Aorta (tissue), 5 donors: ENCODE data around the gene C17orf67. TPM values are rescaled to one million over a fixed set of nuclear protein-coding genes. Genes with fewer than 3 reads are reported as not detected.

Experiments
- ATAC-seq: fragments of 200-7000 bp; cut with Tn5 transposase; one replicate; pipeline ENCODE4 v1.9.1; 2022; ENCODE audit warnings: moderate library complexity; ENCODE audit not compliant: low FRiP score
- DNase-seq, 2 donors: peaks; one replicate each; pipeline ENCODE4 v3.0.0-alpha.2; 2020
- H3K27ac ChIP-seq, 2 donors: one replicate each; pipeline ENCODE4 v1.5.1; 2013; ENCODE audit warnings: low read length in 2 of 2, mild to moderate bottlenecking in 2 of 2, moderate library complexity in 2 of 2, control low read depth in 1 of 2, inconsistent platforms in 1 of 2, low read depth in 1 of 2
- H3K27me3 ChIP-seq, 2 donors: one replicate each; pipeline ENCODE4 v1.6.1; 2013; ENCODE audit warnings: control low read depth in 1 of 2, low read length in 1 of 2, mild to moderate bottlenecking in 1 of 2, moderate library complexity in 1 of 2; ENCODE audit not compliant: insufficient read depth in 2 of 2, control insufficient read depth in 1 of 2
- H3K36me3 ChIP-seq, 2 donors: one replicate each; pipeline ENCODE4 v1.6.1; 2013; ENCODE audit warnings: control low read depth in 1 of 2, low read length in 1 of 2, mild to moderate bottlenecking in 1 of 2; ENCODE audit not compliant: insufficient read depth in 2 of 2, control insufficient read depth in 1 of 2
- H3K4me1 ChIP-seq, 2 donors: one replicate each; pipeline ENCODE4 v1.6.1; 2013; ENCODE audit warnings: low read length in 2 of 2, control low read depth in 1 of 2, mild to moderate bottlenecking in 1 of 2, moderate library complexity in 1 of 2; ENCODE audit not compliant: insufficient read depth in 2 of 2, control insufficient read depth in 1 of 2
- H3K4me3 ChIP-seq, 2 donors: one replicate each; pipeline ENCODE4 v1.5.1; 2013; ENCODE audit warnings: low read length in 2 of 2, control low read depth in 1 of 2, mild to moderate bottlenecking in 1 of 2
- H3K9me3 ChIP-seq: one replicate; pipeline ENCODE4 v1.6.1; 2013; ENCODE audit warnings: mild to moderate bottlenecking, low read length; ENCODE audit not compliant: control insufficient read depth
- WGBS, 2 donors: extraction: QIAGEN DNeasy Blood & Tissue Kit; methylation state at CpG; one replicate each; pipeline ENCODE4 v1.1.7; 2013; 5-methylcytosine and 5-hydroxymethylcytosine counted together
- intact Hi-C, 2 donors: fragments of 100-400 bp; cut with DNase I; formaldehyde crosslinking; loops; one replicate each; pipeline versions ENCODE4 v1.14.2 to v1.15.0; 2022
- polyA plus RNA-seq, 2 donors: library from polyadenylated mRNA; stranded (reverse); fragments of 200-250 nt; gene quantifications; one replicate each; pipeline ENCODE4 v1.2.3, GENCODE V29; 2013
- total RNA-seq, 2 donors: library from RNA; stranded (reverse); fragmentation: NEBNext Ultra II Directional; extraction: Animal tissue kit (Norgen Biotek cat#: 25700); gene quantifications; one replicate each; pipeline ENCODE4 v1.2.1, GENCODE V29; 2021
- donor health status: healthy with polysubstance abuse.
- donor health status: Bipolar disorder and iron deficiency.
- donor health status: DM: no; HTN: no; CAD: no.
- donor health status: DM: no; HTN: no; CAD: no.
- donor health status: DM: yes; HTN: yes; CAD: no.

Gene C17orf67
- total and polyA plus RNA-seq, 4 donors = 1.3 to 5.0 (median 3.5) TPM

DNA sequence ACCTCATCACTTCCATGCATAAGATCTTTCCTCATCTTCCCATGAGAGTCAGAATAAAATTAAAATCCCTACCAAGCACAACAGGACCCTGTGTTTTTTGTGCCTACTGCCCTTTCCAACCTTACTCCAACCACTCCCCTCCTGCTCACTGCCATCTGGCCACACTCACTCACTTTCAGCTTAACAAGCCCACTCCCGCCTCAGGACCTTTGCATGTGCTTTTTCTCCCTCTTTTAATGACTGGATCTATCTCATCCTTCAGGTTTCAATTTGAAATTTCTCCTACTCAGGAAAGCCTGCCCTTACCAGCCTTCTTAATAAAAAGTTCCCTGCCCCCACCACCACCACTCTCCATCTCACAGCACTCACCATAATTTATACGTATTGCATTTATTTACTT is 14.7 kb downstream of the C17orf67 start:
- H3K27ac ChIP-seq = no peak overlapping the region
- DNase-seq = no peak
- 73 to 80% methylated on average over 2 of the region's 2 CpGs for WGBS, 2 donors
- no peak overlapping the region for H3K4me3 ChIP-seq
- ATAC-seq = no peak
- H3K4me1 ChIP-seq = no peaks in the 10 kb centered on the region
- no peaks in the 10 kb centered on the region for H3K27me3 ChIP-seq
- no peaks in the 10 kb centered on the region for H3K9me3 ChIP-seq
- intact Hi-C loops = loop anchor here in 1 of 2 donors (2.0 kb wide), 1 partner anchor 122 kb away; no protein-coding TSS in a partner anchor
- H3K36me3 ChIP-seq = peaks cover 0 to 2% of the 10 kb centered on the region in 2 donors

GRCh38 chr17:56817066-56817465 is 16.7 kb downstream of the C17orf67 start:
- Histone ChIP-seq H3K27me3 (no peaks in the 10 kb centered on the region), H3K27ac (no peak overlapping the region), H3K9me3 (no peaks in the 10 kb centered on the region), H3K4me3 (no peak overlapping the region), H3K4me1 (no peaks in the 10 kb centered on the region), H3K36me3 (peaks cover 0 to 2% of the 10 kb centered on the region in 2 donors)
- intact Hi-C loops = no loop called here
- DNase-seq = no peak
- no peak for ATAC-seq

- Histone ChIP-seq H3K36me3 (peaks cover 0 to 2% of the 10 kb centered on the region in 2 donors), H3K9me3 (no peaks in the 10 kb centered on the region), H3K4me3 (no peak overlapping the region), H3K27me3 (no peaks in the 10 kb centered on the region), H3K27ac (no peak overlapping the region), H3K4me1 (no peaks in the 10 kb centered on the region)
- DNase-seq (no peak), ATAC-seq (no peak)
- 87 to 88% methylated on average over 6 of the region's 6 CpGs for WGBS, 2 donors
- intact Hi-C loops = no loop called here
Measured at GRCh38 chr17:56815711-56816110, 18.0 kb downstream of the C17orf67 start.

GRCh38 chr17:56812901-56813388 is 20.8 kb downstream of the C17orf67 start:
- Histone ChIP-seq H3K27me3 (no peaks in the 10 kb centered on the region), H3K36me3 (peaks cover 0 to 2% of the 10 kb centered on the region in 2 donors), H3K9me3 (no peaks in the 10 kb centered on the region), H3K27ac (no peak overlapping the region), H3K4me3 (no peak overlapping the region), H3K4me1 (no peaks in the 10 kb centered on the region)
- 58 to 65% methylated on average over 7 of the region's 7 CpGs for WGBS, 2 donors
- intact Hi-C loops = no loop called here
- DNase-seq (no peak), ATAC-seq (no peak)

GRCh38 chr17:56810891-56811775 is 22.6 kb downstream of the C17orf67 start:
- intact Hi-C loops = no loop called here
- H3K4me1 ChIP-seq = no peaks in the 10 kb centered on the region
- H3K4me3 ChIP-seq = no peak overlapping the region
- no peaks in the 10 kb centered on the region for H3K27me3 ChIP-seq
- 92 to 94% methylated on average over 12 of the region's 12 CpGs for WGBS, 2 donors
- no peaks in the 10 kb centered on the region for H3K9me3 ChIP-seq
- peaks cover 0 to 2% of the 10 kb centered on the region in 2 donors for H3K36me3 ChIP-seq
- H3K27ac ChIP-seq = no peak overlapping the region
- ATAC-seq (no peak), DNase-seq (no peak)

- no peaks in the 10 kb centered on the region for H3K27me3 ChIP-seq
- H3K4me3 ChIP-seq = no peak overlapping the region
- WGBS, 2 donors = 68 to 85% methylated on average over 2 of the region's 2 CpGs
- DNase-seq (no peak), ATAC-seq (no peak)
- no peaks in the 10 kb centered on the region for H3K4me1 ChIP-seq
- H3K9me3 ChIP-seq = no peaks in the 10 kb centered on the region
- intact Hi-C loops = no loop called here
- no peak overlapping the region for H3K27ac ChIP-seq
- H3K36me3 ChIP-seq = no peaks in the 10 kb centered on the region
Measured at GRCh38 chr17:56810343-56810742, 23.4 kb downstream of the C17orf67 start.

DNA sequence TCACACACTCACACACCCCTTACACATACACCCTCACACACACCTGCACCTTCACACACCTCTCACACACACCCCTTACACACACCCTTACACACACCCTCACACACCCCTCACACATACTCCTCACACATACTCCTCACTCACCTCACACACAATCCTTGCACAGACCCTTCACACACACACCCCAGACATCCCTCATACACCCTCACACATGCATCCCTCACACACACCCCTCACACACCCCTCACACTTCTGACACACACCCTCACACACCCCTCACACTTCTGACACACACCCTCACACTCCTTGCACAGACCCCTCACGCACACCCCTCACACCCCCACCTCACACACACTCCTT is 23.9 kb downstream of the C17orf67 start:
- H3K36me3 ChIP-seq = no peaks in the 10 kb centered on the region
- no peaks in the 10 kb centered on the region for H3K27me3 ChIP-seq
- no peak overlapping the region for H3K4me3 ChIP-seq
- no peak for ATAC-seq
- no peak for DNase-seq
- H3K27ac ChIP-seq = no peak overlapping the region
- no peaks in the 10 kb centered on the region for H3K9me3 ChIP-seq
- intact Hi-C loops = no loop called here
- no peaks in the 10 kb centered on the region for H3K4me1 ChIP-seq
- 80 to 91% methylated on average over 1 of the region's 1 CpG for WGBS, 2 donors

DNA sequence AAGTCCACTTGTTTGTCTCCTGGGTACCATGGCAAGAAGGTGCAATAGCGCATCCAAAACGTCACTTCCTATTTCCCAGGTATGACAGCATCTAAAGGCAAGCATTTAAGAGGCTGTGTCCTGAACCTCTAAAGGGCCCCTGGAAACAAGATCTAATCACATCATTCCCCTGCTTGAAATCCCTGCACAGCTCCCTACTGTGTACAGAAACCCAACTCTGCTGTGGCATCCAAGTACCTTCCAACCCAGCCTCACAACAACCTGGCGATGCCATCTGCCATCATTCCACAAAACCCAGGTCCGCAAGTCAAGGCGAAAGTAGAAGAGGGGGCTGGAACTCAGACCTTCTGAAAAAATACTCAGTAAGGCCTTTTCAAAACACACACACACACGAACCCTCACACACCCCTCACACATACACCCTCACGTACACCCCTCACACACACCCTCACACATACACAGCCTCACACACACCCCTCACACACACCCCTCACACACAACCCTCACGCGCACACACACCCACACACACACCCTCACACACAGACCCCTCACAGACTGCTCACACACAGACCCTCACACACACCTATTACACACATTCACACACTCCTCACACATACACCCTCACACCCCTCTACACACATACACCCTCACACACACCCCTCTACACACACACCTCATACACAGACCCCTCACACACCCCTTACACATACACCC is 24.5 kb downstream of the C17orf67 start:
- no peak overlapping the region for H3K27ac ChIP-seq
- no peak overlapping the region for H3K4me3 ChIP-seq
- no peaks in the 10 kb centered on the region for H3K9me3 ChIP-seq
- ATAC-seq (no peak), DNase-seq (no peak)
- H3K36me3 ChIP-seq = no peaks in the 10 kb centered on the region
- no peaks in the 10 kb centered on the region for H3K4me1 ChIP-seq
- intact Hi-C loops = no loop called here
- 87 to 93% methylated on average over 9 of the region's 9 CpGs for WGBS, 2 donors
- no peaks in the 10 kb centered on the region for H3K27me3 ChIP-seq
